Hepatocyte (in vitro differentiated cells): Measurements from ENCODE around the gene THNSL1. TPM values are rescaled to one million over a fixed set of nuclear protein-coding genes. Genes with fewer than 3 reads are reported as not detected.
"Not testable (repeated sequence)": the region's sequence is repeated elsewhere in the genome, so short reads cannot be mapped to it uniquely, and the experiment has no call there.

ENCODE experiments used
- DNase-seq: peaks from one replicate; pipeline ENCODE4 v3.0.0-alpha.2; 2016; ENCODE audit warnings: low spot score
- H2AFZ ChIP-seq: fragments of 200-600 bp; sonication (generic); 2 replicates; pipeline ENCODE4 v1.6.0; 2016; ENCODE audit warnings: antibody characterized with exemption, mild to moderate bottlenecking
- H3K27ac ChIP-seq: fragments of 200-600 bp; sonication (generic); 2 replicates; pipeline ENCODE4 v1.5.1; 2016; ENCODE audit warnings: mild to moderate bottlenecking
- H3K27me3 ChIP-seq: fragments of 200-600 bp; sonication (generic); 2 replicates; pipeline ENCODE4 v1.6.1; 2016
- H3K36me3 ChIP-seq: fragments of 200-600 bp; sonication (generic); replicated peaks from 2 replicates; pipeline ENCODE4 v1.5.1; 2016; ENCODE audit warnings: low read depth; ENCODE audit not compliant: insufficient read depth
- H3K4me1 ChIP-seq: fragments of 200-600 bp; sonication (generic); 2 replicates; pipeline ENCODE4 v1.5.1; 2016; ENCODE audit warnings: mild to moderate bottlenecking, moderate library complexity; ENCODE audit not compliant: insufficient read depth
- H3K4me2 ChIP-seq: fragments of 200-600 bp; sonication (generic); 2 replicates; pipeline ENCODE4 v1.6.0; 2016
- H3K4me3 ChIP-seq: fragments of 200-600 bp; sonication (generic); 2 replicates; pipeline ENCODE4 v1.5.1; 2016; ENCODE audit warnings: mild to moderate bottlenecking
- H3K79me2 ChIP-seq: fragments of 200-600 bp; sonication (generic); 2 replicates; pipeline ENCODE4 v1.6.0; 2017; ENCODE audit warnings: mild to moderate bottlenecking
- H3K9me2 ChIP-seq: fragments of 200-600 bp; sonication (generic); replicated peaks from 2 replicates; pipeline ENCODE4 v1.6.0; 2017; ENCODE audit warnings: mild to moderate bottlenecking; ENCODE audit not compliant: insufficient read depth
- H3K9me3 ChIP-seq: fragments of 200-600 bp; sonication (generic); 2 replicates; pipeline ENCODE4 v1.5.1; 2016; ENCODE audit warnings: low read depth, mild to moderate bottlenecking
- H4K20me1 ChIP-seq: fragments of 200-600 bp; sonication (generic); 2 replicates; pipeline ENCODE4 v1.6.0; 2016; ENCODE audit warnings: mild to moderate bottlenecking; ENCODE audit not compliant: insufficient read depth, poor library complexity, severe bottlenecking
- CTCF ChIP-seq: fragments of 200-600 bp; sonication (generic); IDR thresholded peaks from 2 replicates; pipeline ENCODE4 v1.5.1; 2016; ENCODE audit warnings: antibody characterized with exemption, mild to moderate bottlenecking; ENCODE audit not compliant: poor library complexity
- EZH2 ChIP-seq: fragments of 200-600 bp; sonication (generic); IDR thresholded peaks from 2 replicates; pipeline ENCODE4 v1.6.1; 2016; ENCODE audit warnings: antibody characterized with exemption, mild to moderate bottlenecking, borderline replicate concordance
- EZH2phosphoT487 ChIP-seq: fragments of 200-600 bp; sonication (generic); IDR thresholded peaks from one replicate; pipeline ENCODE4 v1.6.1; 2018; ENCODE audit warnings: antibody characterized with exemption, mild to moderate bottlenecking, low read depth, moderate library complexity; ENCODE audit not compliant: unreplicated experiment, severe bottlenecking
- WGBS: methylation state at CpG from one replicate; pipeline ENCODE4 v1.1.6; 2016; ENCODE audit warnings: low lambda C conversion rate; ENCODE audit errors: missing lambda C conversion rate; 5-methylcytosine and 5-hydroxymethylcytosine counted together
- polyA plus RNA-seq: library from polyadenylated mRNA; unstranded; fragments of >200 nt; fragmentation: Nextera tagmentation; extraction: Ambion mirVana; gene quantifications from 2 replicates; pipeline ENCODE4 v1.2.1, GENCODE V29; 2016
- total RNA-seq: library from RNA; depleted of rRNA; stranded (reverse); fragments of >200 nt; gene quantifications from 2 replicates; pipeline ENCODE4 v1.2.3, GENCODE V29; 2014

The THNSL1 gene
- total and polyA plus RNA-seq, 2 experiments from 2014 or later = 2.5 to 7.1 TPM

GRCh38 chr10:24993237-24993958, 23.0 kb upstream of the THNSL1 start:
- H3K4me3 ChIP-seq = no peak overlapping the region
- WGBS = 96% methylated on average over 1 of the region's 1 CpG
- no peaks in the 10 kb centered on the region for H3K9me2 ChIP-seq
- H3K36me3 ChIP-seq = no peaks in the 10 kb centered on the region
- no peaks in the 10 kb centered on the region for H3K27me3 ChIP-seq
- no peaks in the 10 kb centered on the region for H3K9me3 ChIP-seq
- TF ChIP-seq CTCF = no peak
- no peaks in the 10 kb centered on the region for H4K20me1 ChIP-seq
- H3K27ac ChIP-seq = peak overlapping the region; percentile 34
- no peak for DNase-seq
- peaks cover 5% of the 10 kb centered on the region for H3K4me1 ChIP-seq
- no peak overlapping the region for H2AFZ ChIP-seq
- H3K79me2 ChIP-seq = no peaks in the 10 kb centered on the region
- H3K4me2 ChIP-seq = no peak overlapping the region

DNA sequence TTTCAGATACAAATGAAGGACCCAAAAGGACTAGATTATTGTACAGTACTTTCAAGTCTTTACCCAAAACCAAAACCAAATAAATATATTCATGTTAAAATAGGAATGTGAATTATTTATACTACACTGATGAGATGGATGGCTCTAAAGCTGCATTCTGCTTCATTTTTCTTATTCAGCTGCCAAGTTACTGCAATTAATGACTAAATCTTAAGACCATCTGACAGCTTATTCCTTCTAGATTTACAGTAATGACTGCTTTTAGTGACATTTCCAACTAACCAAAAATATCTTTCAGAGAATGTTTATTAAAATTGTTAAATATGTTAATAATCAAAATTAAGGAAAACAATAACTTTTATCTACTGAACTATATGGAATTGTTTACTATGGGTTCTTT, 21.3 kb upstream of the THNSL1 start:
- Histone ChIP-seq H3K4me2 (no peak overlapping the region), H3K4me1 (peaks cover 5% of the 10 kb centered on the region), H3K36me3 (no peaks in the 10 kb centered on the region), H3K27ac (no peak overlapping the region), H3K27me3 (no peaks in the 10 kb centered on the region), H3K79me2 (no peaks in the 10 kb centered on the region), H3K4me3 (no peak overlapping the region), H2AFZ (no peak overlapping the region), H3K9me2 (no peaks in the 10 kb centered on the region), H3K9me3 (no peaks in the 10 kb centered on the region), H4K20me1 (no peaks in the 10 kb centered on the region)
- no peak for TF ChIP-seq CTCF
- no peak for TF ChIP-seq EZH2phosphoT487
- no peak for TF ChIP-seq EZH2
- DNase-seq = no peak

DNA sequence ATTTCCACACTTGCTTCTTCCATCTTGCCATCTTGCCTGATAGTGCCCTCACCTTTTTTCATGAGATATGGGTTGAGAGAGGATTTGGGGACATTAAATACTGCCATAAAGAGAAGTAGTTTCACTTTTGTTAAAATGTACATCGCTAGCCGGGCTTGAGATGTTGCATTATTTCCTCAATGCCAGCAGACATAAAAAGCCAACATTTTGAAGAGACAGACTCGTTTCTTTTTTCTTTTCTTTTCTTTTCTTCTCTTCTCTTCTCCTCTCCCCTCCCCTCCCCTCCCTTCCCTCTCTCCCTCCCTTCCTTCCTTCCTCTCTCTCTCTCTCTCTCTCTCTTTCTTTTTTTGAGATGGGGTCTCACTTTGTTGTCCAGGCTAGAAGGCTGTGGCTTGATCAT, 18.4 kb upstream of the THNSL1 start:
- H3K27me3 ChIP-seq = no peaks in the 10 kb centered on the region
- H3K36me3 ChIP-seq = no peaks in the 10 kb centered on the region
- no peaks in the 10 kb centered on the region for H3K79me2 ChIP-seq
- H2AFZ ChIP-seq = no peak overlapping the region
- no peaks in the 10 kb centered on the region for H3K9me3 ChIP-seq
- no peak overlapping the region for H3K4me3 ChIP-seq
- no peaks in the 10 kb centered on the region for H3K9me2 ChIP-seq
- H3K4me1 ChIP-seq = peaks cover 5% of the 10 kb centered on the region
- no peaks in the 10 kb centered on the region for H4K20me1 ChIP-seq
- WGBS = 84% methylated on average over 3 of the region's 3 CpGs
- H3K27ac ChIP-seq = no peak overlapping the region
- TF ChIP-seq EZH2 (no peak), CTCF (no peak), EZH2phosphoT487 (no peak)
- no peak overlapping the region for H3K4me2 ChIP-seq
- no peak for DNase-seq

DNA sequence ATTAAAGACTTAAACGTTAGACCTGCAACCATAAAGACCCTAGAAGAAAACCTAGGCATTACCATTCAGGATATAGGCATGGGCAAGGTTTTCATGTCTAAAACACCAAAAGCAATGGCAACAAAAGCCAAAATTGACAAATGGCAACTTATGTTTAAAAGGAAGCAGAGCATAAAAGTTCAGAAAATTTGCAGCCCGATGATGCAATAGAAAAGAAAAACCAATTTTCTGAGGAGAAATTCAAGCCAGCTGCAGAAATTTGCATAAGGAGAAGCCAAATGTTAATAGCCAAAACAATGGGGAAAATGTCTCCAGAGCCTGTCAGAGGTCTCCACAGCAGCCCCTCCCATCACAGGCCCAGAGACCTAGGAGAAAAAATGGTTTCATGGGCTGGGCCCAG, 4.8 kb upstream of the THNSL1 start:
- not testable (repeated sequence) for DNase-seq, H3K9me2 ChIP-seq, H3K4me2 ChIP-seq, H3K4me3 ChIP-seq, H2AFZ ChIP-seq, H4K20me1 ChIP-seq, H3K4me1 ChIP-seq, H3K27ac ChIP-seq, H3K36me3 ChIP-seq, H3K79me2 ChIP-seq, H3K27me3 ChIP-seq, H3K9me3 ChIP-seq
- WGBS = 96% methylated on average over 2 of the region's 2 CpGs
